Hepatocyte (in vitro differentiated cells): ENCODE results near the gene TSPAN4. TPM values are rescaled to one million over a fixed set of nuclear protein-coding genes. Genes with fewer than 3 reads are reported as not detected.

Source experiments
- DNase-seq: peaks from one replicate; pipeline ENCODE4 v3.0.0-alpha.2; 2016; ENCODE audit warnings: low spot score
- H2AFZ ChIP-seq: fragments of 200-600 bp; sonication (generic); 2 replicates; pipeline ENCODE4 v1.6.0; 2016; ENCODE audit warnings: antibody characterized with exemption, mild to moderate bottlenecking
- H3K27ac ChIP-seq: fragments of 200-600 bp; sonication (generic); 2 replicates; pipeline ENCODE4 v1.5.1; 2016; ENCODE audit warnings: mild to moderate bottlenecking
- H3K27me3 ChIP-seq: fragments of 200-600 bp; sonication (generic); 2 replicates; pipeline ENCODE4 v1.6.1; 2016
- H3K36me3 ChIP-seq: fragments of 200-600 bp; sonication (generic); replicated peaks from 2 replicates; pipeline ENCODE4 v1.5.1; 2016; ENCODE audit warnings: low read depth; ENCODE audit not compliant: insufficient read depth
- H3K4me1 ChIP-seq: fragments of 200-600 bp; sonication (generic); 2 replicates; pipeline ENCODE4 v1.5.1; 2016; ENCODE audit warnings: mild to moderate bottlenecking, moderate library complexity; ENCODE audit not compliant: insufficient read depth
- H3K4me2 ChIP-seq: fragments of 200-600 bp; sonication (generic); 2 replicates; pipeline ENCODE4 v1.6.0; 2016
- H3K4me3 ChIP-seq: fragments of 200-600 bp; sonication (generic); 2 replicates; pipeline ENCODE4 v1.5.1; 2016; ENCODE audit warnings: mild to moderate bottlenecking
- H3K79me2 ChIP-seq: fragments of 200-600 bp; sonication (generic); 2 replicates; pipeline ENCODE4 v1.6.0; 2017; ENCODE audit warnings: mild to moderate bottlenecking
- H3K9me2 ChIP-seq: fragments of 200-600 bp; sonication (generic); replicated peaks from 2 replicates; pipeline ENCODE4 v1.6.0; 2017; ENCODE audit warnings: mild to moderate bottlenecking; ENCODE audit not compliant: insufficient read depth
- H3K9me3 ChIP-seq: fragments of 200-600 bp; sonication (generic); 2 replicates; pipeline ENCODE4 v1.5.1; 2016; ENCODE audit warnings: low read depth, mild to moderate bottlenecking
- H4K20me1 ChIP-seq: fragments of 200-600 bp; sonication (generic); 2 replicates; pipeline ENCODE4 v1.6.0; 2016; ENCODE audit warnings: mild to moderate bottlenecking; ENCODE audit not compliant: insufficient read depth, poor library complexity, severe bottlenecking
- CTCF ChIP-seq: fragments of 200-600 bp; sonication (generic); IDR thresholded peaks from 2 replicates; pipeline ENCODE4 v1.5.1; 2016; ENCODE audit warnings: antibody characterized with exemption, mild to moderate bottlenecking; ENCODE audit not compliant: poor library complexity
- EZH2 ChIP-seq: fragments of 200-600 bp; sonication (generic); IDR thresholded peaks from 2 replicates; pipeline ENCODE4 v1.6.1; 2016; ENCODE audit warnings: antibody characterized with exemption, mild to moderate bottlenecking, borderline replicate concordance
- EZH2phosphoT487 ChIP-seq: fragments of 200-600 bp; sonication (generic); IDR thresholded peaks from one replicate; pipeline ENCODE4 v1.6.1; 2018; ENCODE audit warnings: antibody characterized with exemption, mild to moderate bottlenecking, low read depth, moderate library complexity; ENCODE audit not compliant: unreplicated experiment, severe bottlenecking
- WGBS: methylation state at CpG from one replicate; pipeline ENCODE4 v1.1.6; 2016; ENCODE audit warnings: low lambda C conversion rate; ENCODE audit errors: missing lambda C conversion rate; 5-methylcytosine and 5-hydroxymethylcytosine counted together
- polyA plus RNA-seq: library from polyadenylated mRNA; unstranded; fragments of >200 nt; fragmentation: Nextera tagmentation; extraction: Ambion mirVana; gene quantifications from 2 replicates; pipeline ENCODE4 v1.2.1, GENCODE V29; 2016
- total RNA-seq: library from RNA; depleted of rRNA; stranded (reverse); fragments of >200 nt; gene quantifications from 2 replicates; pipeline ENCODE4 v1.2.3, GENCODE V29; 2014

Gene TSPAN4
- total and polyA plus RNA-seq, 2 experiments from 2014 or later: 82.8 to 148 TPM

- Histone ChIP-seq H3K4me3 (no peak overlapping the region), H3K27ac (no peak overlapping the region), H3K9me2 (no peaks in the 10 kb centered on the region), H4K20me1 (no peaks in the 10 kb centered on the region), H2AFZ (no peak overlapping the region), H3K79me2 (peaks cover 12% of the 10 kb centered on the region), H3K36me3 (no peaks in the 10 kb centered on the region), H3K27me3 (no peaks in the 10 kb centered on the region), H3K4me2 (no peak overlapping the region), H3K4me1 (peaks cover 7% of the 10 kb centered on the region), H3K9me3 (no peaks in the 10 kb centered on the region)
- DNase-seq: no peak
- WGBS: 93% methylated on average over 28 of the region's 28 CpGs
- TF ChIP-seq EZH2phosphoT487 (no peak), EZH2 (no peak), CTCF (no peak)
These were observed 39.8 kb upstream of the TSPAN4 start for GRCh38 chr11:802693-803466.

- WGBS: 95% methylated on average over 8 of the region's 8 CpGs
- TF ChIP-seq CTCF: no peak
- TF ChIP-seq EZH2phosphoT487: no peak
- no peak for TF ChIP-seq EZH2
- H4K20me1 ChIP-seq: no peaks in the 10 kb centered on the region
These were observed 39.2 kb upstream of the TSPAN4 start for GRCh38 chr11:803467-803742.

GRCh38 chr11:803770-804598 lies 38.7 kb upstream of the TSPAN4 start:
- WGBS: 73% methylated on average over 25 of the region's 26 CpGs
- TF ChIP-seq EZH2 (no peak), CTCF (no peak), EZH2phosphoT487 (no peak)
- no peak overlapping the region for H3K4me3 ChIP-seq
- peak overlapping the region; percentile 27 for H3K27ac ChIP-seq
- no peaks in the 10 kb centered on the region for H3K9me2 ChIP-seq
- peaks cover 3% of the 10 kb centered on the region for H3K4me1 ChIP-seq
- no peaks in the 10 kb centered on the region for H4K20me1 ChIP-seq
- peak overlapping the region; percentile 98 for H3K4me2 ChIP-seq
- H3K27me3 ChIP-seq: no peaks in the 10 kb centered on the region
- peaks cover 23% of the 10 kb centered on the region for H3K79me2 ChIP-seq
- H2AFZ ChIP-seq: no peak overlapping the region
- no peak for DNase-seq
- H3K36me3 ChIP-seq: no peaks in the 10 kb centered on the region
- no peaks in the 10 kb centered on the region for H3K9me3 ChIP-seq

More at GRCh38 chr11:803467-803742, 39.2 kb upstream of the TSPAN4 start:
- no peak overlapping the region for H2AFZ ChIP-seq
- H3K79me2 ChIP-seq: peaks cover 17% of the 10 kb centered on the region
- no peak overlapping the region for H3K27ac ChIP-seq
- peak overlapping the region; percentile 98 for H3K4me2 ChIP-seq
- no peaks in the 10 kb centered on the region for H3K36me3 ChIP-seq
- no peak for DNase-seq
- H3K4me3 ChIP-seq: no peak overlapping the region
- H3K4me1 ChIP-seq: peaks cover 5% of the 10 kb centered on the region
- H3K27me3 ChIP-seq: no peaks in the 10 kb centered on the region
- no peaks in the 10 kb centered on the region for H3K9me3 ChIP-seq
- H3K9me2 ChIP-seq: no peaks in the 10 kb centered on the region
